Activated CD8-positive, alpha-beta memory T cell treated with anti-CD3 and anti-CD28 coated beads, Interleukin-2, amount 10 ng/mL, durations not matched to agents 7 days and 5 days (primary cell): ENCODE results near the gene ARSJ. TPM values are rescaled to one million over a fixed set of nuclear protein-coding genes. Genes with fewer than 3 reads are reported as not detected.
"Not testable (repeated sequence)": the region's sequence is repeated elsewhere in the genome, so short reads cannot be mapped to it uniquely, and the experiment has no call there.

Experiments
- ATAC-seq: fragments of 150-1000 bp; cut with Tn5 transposase; one replicate; pipeline ENCODE4 v1.10.0; 2021; ENCODE audit warnings: moderate library complexity
- CTCF ChIA-PET: fragments of 350-600 bp; sonication (Branson Sonifier 250); formaldehyde crosslinking; loops from one replicate; lab custom pipeline; 2021; ENCODE audit warnings: antibody characterized with exemption; lab: Charles Lee
- DNase-seq: peaks from one replicate; pipeline ENCODE4 v3.0.0-alpha.2; 2020
- H3K27ac Mint-ChIP-seq: one replicate; pipeline ENCODE4 v1.8.0; 2021; ENCODE audit warnings: mild to moderate bottlenecking, mixed read lengths
- H3K27me3 Mint-ChIP-seq: one replicate; pipeline ENCODE4 v1.8.0; 2021; ENCODE audit warnings: mixed read lengths
- H3K36me3 Mint-ChIP-seq: one replicate; pipeline ENCODE4 v1.8.0; 2021; ENCODE audit warnings: mild to moderate bottlenecking, mixed read lengths
- H3K4me1 Mint-ChIP-seq: one replicate; pipeline ENCODE4 v1.8.0; 2021; ENCODE audit warnings: mixed read lengths
- H3K4me3 Mint-ChIP-seq: one replicate; pipeline ENCODE4 v1.8.0; 2021; ENCODE audit warnings: mild to moderate bottlenecking, moderate library complexity, mixed read lengths
- H3K9me3 Mint-ChIP-seq: one replicate; pipeline ENCODE4 v1.8.0; 2022; ENCODE audit warnings: low read depth, mixed read lengths
- total RNA-seq, 2 experiments: library from RNA; stranded (reverse); gene quantifications; one replicate each; pipeline ENCODE4 v1.2.3, GENCODE V29; 2021

ARSJ gene
- total RNA-seq, 2 experiments from 2014 or later = not detected

- no peak for ATAC-seq
- CTCF ChIA-PET = no interaction called here
- Mint-ChIP-seq H3K27me3 (peaks cover 9% of the 10 kb centered on the region), H3K36me3 (no peaks in the 10 kb centered on the region), H3K4me1 (peaks cover 15% of the 10 kb centered on the region), H3K27ac (no peak overlapping the region), H3K4me3 (no peak overlapping the region), H3K9me3 (no peaks in the 10 kb centered on the region)
- no peak for DNase-seq
These were observed 26.4 kb upstream of the ARSJ start for GRCh38 chr4:114005569-114006442.

GRCh38 chr4:114004483-114005226, 25.2 kb upstream of the ARSJ start:
- not testable (repeated sequence) for H3K9me3 Mint-ChIP-seq, H3K36me3 Mint-ChIP-seq, H3K27me3 Mint-ChIP-seq, ATAC-seq
- H3K4me1 Mint-ChIP-seq = peaks cover 15% of the 10 kb centered on the region
- peak overlapping the region; percentile 17 for H3K27ac Mint-ChIP-seq
- CTCF ChIA-PET = interaction anchor here (1.2 kb wide), 1 partner anchor 52 kb away, joined by 3 read pairs; no protein-coding TSS in a partner anchor
- peak overlapping the region; percentile 36 for H3K4me3 Mint-ChIP-seq
- DNase-seq = peak; percentile 60

- DNase-seq (no peak), ATAC-seq (no peak)
- H3K27me3 Mint-ChIP-seq = peaks cover 6% of the 10 kb centered on the region
- CTCF ChIA-PET = no interaction called here
- no peaks in the 10 kb centered on the region for H3K36me3 Mint-ChIP-seq
- no peaks in the 10 kb centered on the region for H3K9me3 Mint-ChIP-seq
- H3K4me1 Mint-ChIP-seq = no peaks in the 10 kb centered on the region
- no peak overlapping the region for H3K27ac Mint-ChIP-seq
- no peak overlapping the region for H3K4me3 Mint-ChIP-seq
These were observed 19.1 kb upstream of the ARSJ start for GRCh38 chr4:113998531-113998930.

- CTCF ChIA-PET = no interaction called here
- H3K36me3 Mint-ChIP-seq = no peaks in the 10 kb centered on the region
- no peaks in the 10 kb centered on the region for H3K4me1 Mint-ChIP-seq
- ATAC-seq = no peak
- no peak overlapping the region for H3K4me3 Mint-ChIP-seq
- DNase-seq = no peak
- peaks cover 6% of the 10 kb centered on the region for H3K27me3 Mint-ChIP-seq
- no peak overlapping the region for H3K27ac Mint-ChIP-seq
- H3K9me3 Mint-ChIP-seq = no peaks in the 10 kb centered on the region
These were observed 18.6 kb upstream of the ARSJ start for GRCh38 chr4:113998079-113998478.

GRCh38 chr4:113997206-113997605, 17.8 kb upstream of the ARSJ start:
- Mint-ChIP-seq H3K9me3 (no peaks in the 10 kb centered on the region), H3K36me3 (no peaks in the 10 kb centered on the region), H3K27me3 (peaks cover 3% of the 10 kb centered on the region), H3K4me1 (no peaks in the 10 kb centered on the region), H3K4me3 (no peak overlapping the region), H3K27ac (no peak overlapping the region)
- CTCF ChIA-PET = no interaction called here
- ATAC-seq (no peak), DNase-seq (no peak)

- Mint-ChIP-seq H3K36me3 (no peaks in the 10 kb centered on the region), H3K27me3 (peaks cover 3% of the 10 kb centered on the region), H3K9me3 (no peaks in the 10 kb centered on the region), H3K27ac (no peak overlapping the region), H3K4me1 (no peaks in the 10 kb centered on the region), H3K4me3 (no peak overlapping the region)
- CTCF ChIA-PET = no interaction called here
- DNase-seq = no peak
- no peak for ATAC-seq
These were observed 17.2 kb upstream of the ARSJ start for GRCh38 chr4:113996599-113997177.

- no peak for ATAC-seq
- no peak overlapping the region for H3K27ac Mint-ChIP-seq
- no peaks in the 10 kb centered on the region for H3K36me3 Mint-ChIP-seq
- CTCF ChIA-PET = no interaction called here
- no peaks in the 10 kb centered on the region for H3K4me1 Mint-ChIP-seq
- no peaks in the 10 kb centered on the region for H3K9me3 Mint-ChIP-seq
- H3K27me3 Mint-ChIP-seq = no peaks in the 10 kb centered on the region
- no peak overlapping the region for H3K4me3 Mint-ChIP-seq
- DNase-seq = no peak
These were observed 14.4 kb upstream of the ARSJ start for GRCh38 chr4:113993887-113994286.

GRCh38 chr4:113990886-113991285, 11.4 kb upstream of the ARSJ start:
- Mint-ChIP-seq H3K4me1 (no peaks in the 10 kb centered on the region), H3K9me3 (peaks cover 2% of the 10 kb centered on the region), H3K27ac (no peak overlapping the region), H3K36me3 (no peaks in the 10 kb centered on the region), H3K27me3 (no peaks in the 10 kb centered on the region), H3K4me3 (no peak overlapping the region)
- ATAC-seq (no peak), DNase-seq (no peak)
- CTCF ChIA-PET = no interaction called here

GRCh38 chr4:113987382-113987941, 8.0 kb upstream of the ARSJ start:
- no peak overlapping the region for H3K27ac Mint-ChIP-seq
- peaks cover 4% of the 10 kb centered on the region for H3K9me3 Mint-ChIP-seq
- CTCF ChIA-PET = no interaction called here
- H3K4me1 Mint-ChIP-seq = no peaks in the 10 kb centered on the region
- peaks cover 1% of the 10 kb centered on the region for H3K36me3 Mint-ChIP-seq
- H3K27me3 Mint-ChIP-seq = no peaks in the 10 kb centered on the region
- no peak overlapping the region for H3K4me3 Mint-ChIP-seq
- no peak for ATAC-seq
- no peak for DNase-seq

GRCh38 chr4:113982181-113982580, 2.7 kb upstream of the ARSJ start:
- no peak overlapping the region for H3K27ac Mint-ChIP-seq
- peaks cover 10% of the 10 kb centered on the region for H3K4me1 Mint-ChIP-seq
- DNase-seq (no peak), ATAC-seq (no peak)
- CTCF ChIA-PET = no interaction called here
- H3K27me3 Mint-ChIP-seq = peaks cover 47% of the 10 kb centered on the region
- H3K36me3 Mint-ChIP-seq = peaks cover 1% of the 10 kb centered on the region
- H3K4me3 Mint-ChIP-seq = no peak overlapping the region
- H3K9me3 Mint-ChIP-seq = peaks cover 2% of the 10 kb centered on the region

GRCh38 chr4:113981591-113981990, 2.1 kb upstream of the ARSJ start:
- DNase-seq = no peak
- H3K27me3 Mint-ChIP-seq = peaks cover 50% of the 10 kb centered on the region
- peaks cover 10% of the 10 kb centered on the region for H3K4me1 Mint-ChIP-seq
- peaks cover 1% of the 10 kb centered on the region for H3K36me3 Mint-ChIP-seq
- peaks cover 2% of the 10 kb centered on the region for H3K9me3 Mint-ChIP-seq
- H3K4me3 Mint-ChIP-seq = no peak overlapping the region
- CTCF ChIA-PET = no interaction called here
- ATAC-seq = no peak
- no peak overlapping the region for H3K27ac Mint-ChIP-seq

- peak overlapping the region; percentile 56 for H3K4me3 Mint-ChIP-seq
- peaks cover 10% of the 10 kb centered on the region for H3K4me1 Mint-ChIP-seq
- H3K9me3 Mint-ChIP-seq = peaks cover 2% of the 10 kb centered on the region
- H3K36me3 Mint-ChIP-seq = no peaks in the 10 kb centered on the region
- H3K27ac Mint-ChIP-seq = no peak overlapping the region
- CTCF ChIA-PET = no interaction called here
- H3K27me3 Mint-ChIP-seq = peaks cover 56% of the 10 kb centered on the region
- ATAC-seq = no peak
- no peak for DNase-seq
These were observed 613 bp upstream of the ARSJ start for GRCh38 chr4:113979905-113980615.

- DNase-seq = no peak
- Mint-ChIP-seq H3K27me3 (peaks cover 63% of the 10 kb centered on the region), H3K4me3 (peak overlapping the region; percentile 56), H3K9me3 (peaks cover 2% of the 10 kb centered on the region), H3K27ac (no peak overlapping the region), H3K4me1 (peaks cover 10% of the 10 kb centered on the region), H3K36me3 (no peaks in the 10 kb centered on the region)
- ATAC-seq = no peak
- CTCF ChIA-PET = no interaction called here
These were observed 793 bp downstream of the ARSJ start for GRCh38 chr4:113978561-113979147.
